Vagina (tissue), 2 donors: ENCODE results near the gene SGCD. TPM values are rescaled to one million over a fixed set of nuclear protein-coding genes. Genes with fewer than 3 reads are reported as not detected.

Source experiments
- DNase-seq, 2 donors: peaks; one replicate each; pipeline ENCODE4 v3.0.0-alpha.2; 2017; ENCODE audit errors: extremely low spot score in 2 of 2
- H3K27ac ChIP-seq: fragments of 200-600 bp; sonication (generic); one replicate; pipeline ENCODE4 v1.5.1; 2019
- H3K27me3 ChIP-seq: fragments of 200-600 bp; sonication (generic); one replicate; pipeline ENCODE4 v1.5.1; 2019
- H3K36me3 ChIP-seq, 2 donors: fragments of 200-600 bp; sonication (generic); one replicate each; pipeline ENCODE4 v1.5.1; 2017 to 2019
- H3K4me1 ChIP-seq: fragments of 200-600 bp; sonication (generic); one replicate; pipeline ENCODE4 v1.5.1; 2019
- H3K4me3 ChIP-seq, 2 donors: fragments of 200-600 bp; sonication (generic); 1 replicate in 1 of 2; 2 replicates in 1 of 2; pipeline ENCODE4 v1.5.1; 2016 to 2019
- H3K9me3 ChIP-seq: fragments of 200-600 bp; sonication (generic); one replicate; pipeline ENCODE4 v1.5.1; 2019
- POLR2A ChIP-seq, 2 donors: fragments of 450-650 bp; IDR thresholded peaks; one replicate each; pipeline ENCODE4 v1.6.1; 2017; ENCODE audit warnings: antibody characterized with exemption in 2 of 2, mild to moderate bottlenecking in 2 of 2, moderate library complexity in 2 of 2
- POLR2AphosphoS5 ChIP-seq, 2 donors: sonication (generic); formaldehyde crosslinking; IDR thresholded peaks; one replicate each; pipeline ENCODE4 v1.9.0; 2017; ENCODE audit warnings: antibody characterized with exemption in 2 of 2, mild to moderate bottlenecking in 2 of 2, low read depth in 1 of 2; ENCODE audit not compliant: insufficient read depth in 1 of 2
- intact Hi-C: fragments of 100-400 bp; cut with DNase I; formaldehyde crosslinking; loops from one replicate; pipeline ENCODE4 v1.15.1; 2023
- total RNA-seq: library from RNA; depleted of rRNA; stranded (reverse); fragments of >200 nt; gene quantifications from one replicate; pipeline ENCODE4 v1.2.3, GENCODE V29; 2016
- TF ChIP-seq, protein P1 (sequence below), 3 experiments: fragments of 450-650 bp in 2 of 3; fragments of 200-600 bp in 1 of 3; sonication (generic) in 1 of 3; IDR thresholded peaks; one replicate each; pipeline ENCODE4 v1.5.1; 2017 to 2019; ENCODE audit warnings: antibody characterized with exemption in 3 of 3, mild to moderate bottlenecking in 2 of 3, moderate library complexity in 2 of 3

Gene SGCD
- total RNA-seq, 1 donor from 2014 or later: 6.9 TPM

DNA sequence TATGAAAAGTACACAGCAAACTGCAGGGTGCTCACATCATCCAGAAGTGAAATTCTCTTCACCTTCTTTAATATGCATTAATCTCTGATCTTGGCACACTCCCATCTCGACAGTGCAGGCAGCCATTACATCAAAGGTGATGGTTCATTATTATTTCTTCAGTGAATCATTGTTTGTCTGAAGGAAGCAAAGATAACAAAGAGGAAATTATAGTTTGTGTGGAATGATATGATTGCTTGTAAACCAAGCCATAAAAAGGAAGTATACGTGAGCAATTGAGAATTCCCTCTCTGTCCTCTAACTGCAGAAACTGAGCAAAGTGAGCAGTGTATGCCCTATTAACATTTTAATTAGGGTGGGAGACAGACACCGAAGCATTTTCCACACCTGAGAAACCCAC is 351.5 kb downstream of the SGCD start:
- no peaks in the 10 kb centered on the region for H3K27me3 ChIP-seq
- intact Hi-C loops: no loop called here
- no peak for DNase-seq
- H3K27ac ChIP-seq: no peak overlapping the region
- H3K9me3 ChIP-seq: no peaks in the 10 kb centered on the region
- no peak overlapping the region for H3K4me3 ChIP-seq
- TF ChIP-seq POLR2AphosphoS5 (IDR thresholded peaks at IDR 0.05; ENCODE audit: insufficient read depth in 1 of 2, low read depth in 1 of 2): no peak
- TF ChIP-seq, protein P1, sequence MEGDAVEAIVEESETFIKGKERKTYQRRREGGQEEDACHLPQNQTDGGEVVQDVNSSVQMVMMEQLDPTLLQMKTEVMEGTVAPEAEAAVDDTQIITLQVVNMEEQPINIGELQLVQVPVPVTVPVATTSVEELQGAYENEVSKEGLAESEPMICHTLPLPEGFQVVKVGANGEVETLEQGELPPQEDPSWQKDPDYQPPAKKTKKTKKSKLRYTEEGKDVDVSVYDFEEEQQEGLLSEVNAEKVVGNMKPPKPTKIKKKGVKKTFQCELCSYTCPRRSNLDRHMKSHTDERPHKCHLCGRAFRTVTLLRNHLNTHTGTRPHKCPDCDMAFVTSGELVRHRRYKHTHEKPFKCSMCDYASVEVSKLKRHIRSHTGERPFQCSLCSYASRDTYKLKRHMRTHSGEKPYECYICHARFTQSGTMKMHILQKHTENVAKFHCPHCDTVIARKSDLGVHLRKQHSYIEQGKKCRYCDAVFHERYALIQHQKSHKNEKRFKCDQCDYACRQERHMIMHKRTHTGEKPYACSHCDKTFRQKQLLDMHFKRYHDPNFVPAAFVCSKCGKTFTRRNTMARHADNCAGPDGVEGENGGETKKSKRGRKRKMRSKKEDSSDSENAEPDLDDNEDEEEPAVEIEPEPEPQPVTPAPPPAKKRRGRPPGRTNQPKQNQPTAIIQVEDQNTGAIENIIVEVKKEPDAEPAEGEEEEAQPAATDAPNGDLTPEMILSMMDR (IDR thresholded peaks at IDR 0.05): no peak
- TF ChIP-seq POLR2A (IDR thresholded peaks at IDR 0.05): no peak
- H3K4me1 ChIP-seq: peaks cover 7% of the 10 kb centered on the region
- no peaks in the 10 kb centered on the region for H3K36me3 ChIP-seq

DNA sequence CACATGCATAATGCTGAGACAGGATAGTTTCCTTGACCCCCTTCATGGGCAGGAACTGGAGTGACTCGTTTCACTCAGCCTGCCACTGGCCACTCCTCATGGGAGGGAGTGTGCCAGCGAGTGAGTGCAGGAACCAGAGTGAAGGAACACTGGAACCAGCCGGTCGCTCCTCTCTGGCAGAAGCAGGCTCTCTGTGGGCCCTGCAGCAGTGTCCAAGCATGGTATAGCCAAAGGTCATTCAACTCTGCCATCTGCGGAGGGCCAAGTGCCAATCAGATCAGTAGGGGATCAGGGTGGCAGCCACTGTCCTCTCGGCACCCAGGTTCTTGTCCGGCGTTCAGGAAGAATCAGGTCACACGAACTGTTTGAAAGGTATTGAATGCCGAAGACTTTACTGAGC is 353.9 kb downstream of the SGCD start:
- Histone ChIP-seq H3K36me3 (no peaks in the 10 kb centered on the region), H3K4me1 (peaks cover 7% of the 10 kb centered on the region), H3K4me3 (no peak overlapping the region), H3K27ac (no peak overlapping the region), H3K9me3 (no peaks in the 10 kb centered on the region), H3K27me3 (no peaks in the 10 kb centered on the region)
- no peak for DNase-seq
- TF ChIP-seq, protein P1 (IDR thresholded peaks at IDR 0.05): no peak
- TF ChIP-seq POLR2A (IDR thresholded peaks at IDR 0.05): no peak
- intact Hi-C loops: no loop called here

DNA sequence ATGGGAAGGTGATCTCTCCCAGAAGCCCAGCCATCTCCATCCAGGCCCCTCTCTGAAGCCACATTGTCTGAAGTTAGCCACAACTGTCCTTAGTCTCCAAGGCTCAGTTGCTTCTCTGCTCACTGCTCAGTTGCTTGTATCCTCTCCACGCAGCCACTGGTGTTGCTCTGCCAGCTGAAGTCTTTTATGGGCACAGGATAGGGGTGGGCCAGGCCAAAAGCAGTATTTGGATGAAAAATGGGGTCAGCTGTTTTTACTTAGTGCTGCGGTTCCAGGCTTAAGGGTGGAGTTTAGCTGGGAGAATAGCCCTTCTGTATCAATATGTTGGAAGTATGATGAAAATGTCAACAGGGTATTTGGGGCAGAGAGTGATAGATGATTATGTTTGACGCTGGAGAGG is 354.3 kb downstream of the SGCD start:
- DNase-seq: no peak
- no peak overlapping the region for H3K27ac ChIP-seq
- no peak for TF ChIP-seq POLR2AphosphoS5 (IDR thresholded peaks at IDR 0.05; ENCODE audit: insufficient read depth in 1 of 2, low read depth in 1 of 2)
- no peak for TF ChIP-seq POLR2A (IDR thresholded peaks at IDR 0.05)
- TF ChIP-seq, protein P1 (IDR thresholded peaks at IDR 0.05): no peak
- no peaks in the 10 kb centered on the region for H3K36me3 ChIP-seq
- H3K9me3 ChIP-seq: no peaks in the 10 kb centered on the region
- peaks cover 7% of the 10 kb centered on the region for H3K4me1 ChIP-seq
- no peaks in the 10 kb centered on the region for H3K27me3 ChIP-seq
- intact Hi-C loops: no loop called here
- no peak overlapping the region for H3K4me3 ChIP-seq

DNA sequence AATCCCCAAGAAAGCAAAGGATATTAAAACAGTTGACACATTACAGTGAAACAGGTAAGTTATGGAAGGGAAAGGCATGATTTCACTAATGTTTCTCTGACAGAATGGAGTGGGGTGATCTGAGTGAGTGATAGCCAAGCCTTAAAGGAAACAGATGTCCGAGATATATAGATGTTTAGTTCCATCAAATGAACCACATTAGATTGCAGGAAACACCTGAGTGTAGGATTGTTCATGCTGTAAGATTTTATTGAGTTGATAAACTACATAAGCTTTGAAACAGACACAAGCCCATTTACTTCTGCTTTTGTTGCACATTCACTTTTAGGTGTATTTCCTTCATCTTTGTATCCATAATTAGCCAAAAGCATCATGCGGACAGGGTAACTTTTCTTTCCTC is 356.0 kb downstream of the SGCD start:
- Histone ChIP-seq H3K9me3 (no peaks in the 10 kb centered on the region), H3K4me1 (peaks cover 7% of the 10 kb centered on the region), H3K36me3 (no peaks in the 10 kb centered on the region), H3K27ac (no peak overlapping the region), H3K27me3 (no peaks in the 10 kb centered on the region), H3K4me3 (no peak overlapping the region)
- no peak for DNase-seq
- TF ChIP-seq POLR2AphosphoS5 (IDR thresholded peaks at IDR 0.05; ENCODE audit: insufficient read depth in 1 of 2, low read depth in 1 of 2) (no peak), POLR2A (IDR thresholded peaks at IDR 0.05) (no peak)
- TF ChIP-seq, protein P1 (IDR thresholded peaks at IDR 0.05): no peak
- intact Hi-C loops: no loop called here

DNA sequence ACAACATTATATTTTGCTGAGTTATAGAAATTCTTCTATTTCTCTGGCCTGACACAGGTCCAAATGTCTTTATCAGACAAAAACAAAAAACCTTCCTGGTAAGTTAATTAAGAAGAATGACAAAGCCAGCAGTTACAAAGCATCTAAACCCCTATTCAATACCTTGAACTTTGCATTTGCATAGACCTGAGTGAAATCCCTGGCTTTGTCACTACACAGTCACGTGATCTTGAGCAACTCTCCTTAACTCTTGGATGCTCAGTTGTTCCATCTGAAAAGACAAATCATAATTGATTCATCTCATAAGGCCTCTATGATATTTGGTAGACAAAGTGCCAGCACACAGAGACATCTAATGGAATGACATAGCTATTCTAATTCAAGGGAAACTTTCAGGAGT is 356.5 kb downstream of the SGCD start:
- Histone ChIP-seq H3K4me1 (peaks cover 7% of the 10 kb centered on the region), H3K9me3 (no peaks in the 10 kb centered on the region), H3K27me3 (no peaks in the 10 kb centered on the region), H3K27ac (no peak overlapping the region), H3K4me3 (no peak overlapping the region), H3K36me3 (no peaks in the 10 kb centered on the region)
- intact Hi-C loops: no loop called here
- DNase-seq: no peak
- TF ChIP-seq, protein P1 (IDR thresholded peaks at IDR 0.05): no peak
- TF ChIP-seq POLR2AphosphoS5 (IDR thresholded peaks at IDR 0.05; ENCODE audit: insufficient read depth in 1 of 2, low read depth in 1 of 2) (no peak), POLR2A (IDR thresholded peaks at IDR 0.05) (no peak)
